SIG-M5 treated with dmso at 0.1 percent for 504 hours (cell line): ENCODE measurements around the gene MRM2.
A peak's percentile ranks its signal among the peaks of the same experiment; 100 is the strongest.
"Not testable (repeated sequence)": the region's sequence is repeated elsewhere in the genome, so short reads cannot be mapped to it uniquely, and the experiment has no call there.

Source experiments
- DNase-seq: peaks from one replicate; lab custom pipeline; 2025; ENCODE audit not compliant: unreplicated experiment; lab: John Stamatoyannopoulos, UW

The MRM2 gene

GRCh38 chr7:2269089-2269990, 27.3 kb upstream of the MRM2 start:
- DNase-seq = not testable (repeated sequence)

- DNase-seq = peak; percentile 46
Observed at GRCh38 chr7:2266911-2267310, 24.9 kb upstream of the MRM2 start.

- DNase-seq = no peak
Observed at GRCh38 chr7:2264158-2264557, 22.2 kb upstream of the MRM2 start.

- DNase-seq = no peak
Observed at GRCh38 chr7:2263176-2263575, 21.2 kb upstream of the MRM2 start.

GRCh38 chr7:2261611-2262010, 19.6 kb upstream of the MRM2 start:
- no peak for DNase-seq

GRCh38 chr7:2260820-2261219, 18.8 kb upstream of the MRM2 start:
- DNase-seq = peak; percentile 46

- no peak for DNase-seq
Observed at GRCh38 chr7:2259480-2259879, 17.5 kb upstream of the MRM2 start.

GRCh38 chr7:2258661-2259365, 16.8 kb upstream of the MRM2 start:
- DNase-seq = no peak

- no peak for DNase-seq
Observed at GRCh38 chr7:2257651-2258050, 15.6 kb upstream of the MRM2 start.

- DNase-seq = no peak
Observed at GRCh38 chr7:2257046-2257551, 15.1 kb upstream of the MRM2 start.

- DNase-seq = no peak
Observed at GRCh38 chr7:2256306-2257045, 14.5 kb upstream of the MRM2 start.

GRCh38 chr7:2255145-2256139, 13.4 kb upstream of the MRM2 start:
- DNase-seq = no peak

GRCh38 chr7:2254429-2255144, 12.6 kb upstream of the MRM2 start:
- DNase-seq = no peak

GRCh38 chr7:2253525-2254244, 11.7 kb upstream of the MRM2 start:
- no peak for DNase-seq

GRCh38 chr7:2253021-2253420, 11.0 kb upstream of the MRM2 start:
- no peak for DNase-seq

GRCh38 chr7:2251841-2252771, 10.1 kb upstream of the MRM2 start:
- no peak for DNase-seq

- DNase-seq = no peak
Observed at GRCh38 chr7:2251381-2251780, 9.4 kb upstream of the MRM2 start.
